SK-N-SH (cell line): ENCODE data around the gene WDR3. TPM values are rescaled to one million over a fixed set of nuclear protein-coding genes. Genes with fewer than 3 reads are reported as not detected.

Experiments used
- CTCF ChIA-PET: fragments of 300-600, 350-600 bp; formaldehyde crosslinking; extraction: SDS; loops from one replicate; lab custom pipeline; 2021; lab: Yijun Ruan, JAX
- POLR2A ChIA-PET: fragments of 350-600 bp; sonication (Branson Sonifier 250); formaldehyde crosslinking; extraction: SDS; loops from one replicate; lab custom pipeline; 2020; ENCODE audit warnings: antibody characterized with exemption, inconsistent platforms; lab: Yijun Ruan, JAX
- DNase-seq: peaks from one replicate; pipeline ENCODE4 v3.0.0; 2012
- H2AFZ ChIP-seq: fragments of 200-600 bp; sonication (generic); 2 replicates; pipeline ENCODE4 v1.8.1; 2016; ENCODE audit warnings: antibody characterized with exemption, mild to moderate bottlenecking, low read depth
- H3F3A ChIP-seq: fragments of 200-600 bp; sonication (generic); replicated peaks from 2 replicates; pipeline ENCODE3; 2016; ENCODE audit warnings: antibody characterized with exemption, mild to moderate bottlenecking; ENCODE audit not compliant: insufficient read depth
- H3K27ac ChIP-seq, 2 experiments: fragments of 200-500 bp in 1 of 2; fragments of 200-600 bp in 1 of 2; sonication (Bioruptor generic) in 1 of 2; sonication (generic), shearing (Covaris generic) in 1 of 2; 2 replicates each; pipeline versions ENCODE4 v1.5.1 to v1.6.1; 2014 to 2016; ENCODE audit warnings: low read depth in 2 of 2, inconsistent platforms in 1 of 2, low read length in 1 of 2, mild to moderate bottlenecking in 1 of 2, mixed read lengths in 1 of 2
- H3K27me3 ChIP-seq: fragments of 200-600 bp; sonication (generic), shearing (Covaris generic); 2 replicates; pipeline ENCODE4 v1.6.1; 2016; ENCODE audit warnings: mixed run types; ENCODE audit not compliant: insufficient read depth
- H3K36me3 ChIP-seq, 2 experiments: fragments of 200-500 bp in 1 of 2; fragments of 200-600 bp in 1 of 2; sonication (Bioruptor generic) in 1 of 2; sonication (generic) in 1 of 2; replicated peaks in 1 of 2; 2 replicates each; pipeline versions ENCODE3 to v1.5.1; 2014 to 2016; ENCODE audit warnings: low read length in 1 of 2, mild to moderate bottlenecking in 1 of 2; ENCODE audit not compliant: insufficient read depth in 2 of 2, control insufficient read depth in 1 of 2
- H3K4me1 ChIP-seq, 2 experiments: fragments of 200-500 bp in 1 of 2; fragments of 200-600 bp in 1 of 2; sonication (Bioruptor generic) in 1 of 2; sonication (generic), shearing (Covaris generic) in 1 of 2; 2 replicates each; pipeline versions ENCODE4 v1.5.1 to v1.6.1; 2014 to 2016; ENCODE audit warnings: low read depth in 1 of 2, low read length in 1 of 2, mixed run types in 1 of 2; ENCODE audit not compliant: insufficient read depth in 2 of 2, control insufficient read depth in 1 of 2
- H3K4me2 ChIP-seq: fragments of 200-600 bp; sonication (generic), shearing (Covaris generic); 2 replicates; pipeline ENCODE4 v1.6.1; 2017; ENCODE audit warnings: mixed run types
- H3K4me3 ChIP-seq, 2 experiments: fragments of 200-500 bp in 1 of 2; fragments of 200-600 bp in 1 of 2; sonication (Bioruptor generic) in 1 of 2; sonication (generic), shearing (Covaris generic) in 1 of 2; 2 replicates each; pipeline versions ENCODE4 v1.5.1 to v1.8.1; 2014 to 2016; ENCODE audit warnings: low read depth in 2 of 2, inconsistent platforms in 1 of 2, low read length in 1 of 2, mild to moderate bottlenecking in 1 of 2, mixed read lengths in 1 of 2, moderate library complexity in 1 of 2
- H3K79me2 ChIP-seq: fragments of 200-600 bp; sonication (generic); 2 replicates; pipeline ENCODE4 v1.8.1; 2017; ENCODE audit warnings: mild to moderate bottlenecking; ENCODE audit not compliant: insufficient read depth
- H3K9ac ChIP-seq: fragments of 200-600 bp; sonication (generic); 2 replicates; pipeline ENCODE4 v1.6.1; 2017; ENCODE audit warnings: mixed run types
- H3K9me2 ChIP-seq: fragments of 200-600 bp; sonication (generic); 2 replicates; pipeline ENCODE4 v1.6.1; 2017; ENCODE audit warnings: mixed run types
- H3K9me3 ChIP-seq: fragments of 200-600 bp; sonication (generic); 2 replicates; pipeline ENCODE4 v1.6.1; 2017; ENCODE audit warnings: mixed run types, mild to moderate bottlenecking, moderate library complexity
- H4K20me1 ChIP-seq: fragments of 200-600 bp; sonication (generic); 2 replicates; pipeline ENCODE4 v1.6.1; 2017; ENCODE audit warnings: mild to moderate bottlenecking, mixed run types; ENCODE audit not compliant: insufficient read depth
- CHD2 ChIP-seq: fragments of 150-350 bp; IDR thresholded peaks from 2 replicates; pipeline ENCODE4 v1.6.1; 2018; ENCODE audit warnings: low read length; ENCODE audit not compliant: partially characterized antibody
- EP300 ChIP-seq, 2 experiments: IDR thresholded peaks; 2 replicates each; pipeline versions ENCODE4 v1.4.0 to v1.6.1; 2012; ENCODE audit warnings: borderline replicate concordance in 1 of 2, low read depth in 1 of 2, low read length in 1 of 2
- EZH2phosphoT487 ChIP-seq: fragments of 200-600 bp; sonication (generic); IDR thresholded peaks from 2 replicates; pipeline ENCODE4 v1.6.1; 2017; ENCODE audit warnings: low read depth, mixed run types, mild to moderate bottlenecking, antibody characterized with exemption, moderate library complexity, borderline replicate concordance
- FOXJ3 ChIP-seq: sonication (generic); formaldehyde crosslinking; IDR thresholded peaks from 2 replicates; pipeline ENCODE4 v1.5.1; 2020; ENCODE audit warnings: mild to moderate bottlenecking, missing genetic modification reagents
- FOXM1 ChIP-seq: IDR thresholded peaks from 2 replicates; pipeline ENCODE4 v1.4.0; 2012; ENCODE audit warnings: low read depth, mild to moderate bottlenecking
- JUND ChIP-seq: IDR thresholded peaks from 2 replicates; pipeline ENCODE4 v1.4.0; 2012
- MEF2A ChIP-seq: IDR thresholded peaks from 2 replicates; pipeline ENCODE4 v1.4.0; 2012; ENCODE audit warnings: low read depth, borderline replicate concordance
- NRF1 ChIP-seq: IDR thresholded peaks from 2 replicates; pipeline ENCODE4 v1.6.1; 2012; ENCODE audit warnings: low read depth, mild to moderate bottlenecking, low read length
- PBX3 ChIP-seq: IDR thresholded peaks from 2 replicates; pipeline ENCODE4; 2012
- POLR2AphosphoS5 ChIP-seq: IDR thresholded peaks from 2 replicates; pipeline ENCODE4 v1.6.1; 2012; ENCODE audit warnings: low read depth, low read length
- RCOR1 ChIP-seq: fragments of 150-350 bp; IDR thresholded peaks from 2 replicates; pipeline ENCODE4 v1.6.1; 2017; ENCODE audit warnings: antibody characterized with exemption, low read length
- RXRA ChIP-seq: IDR thresholded peaks from 2 replicates; pipeline ENCODE4 v1.4.0; 2012; ENCODE audit warnings: low read depth, mild to moderate bottlenecking, borderline replicate concordance
- SIN3A ChIP-seq: IDR thresholded peaks from 2 replicates; pipeline ENCODE4 v1.6.1; 2012; ENCODE audit warnings: low read depth, mild to moderate bottlenecking, low read length, moderate library complexity, borderline replicate concordance
- TCF12 ChIP-seq: IDR thresholded peaks from 2 replicates; pipeline ENCODE4 v1.4.0; 2012
- TEAD4 ChIP-seq: IDR thresholded peaks from 2 replicates; pipeline ENCODE4 v1.4.0; 2012; ENCODE audit warnings: mild to moderate bottlenecking, borderline replicate concordance; ENCODE audit not compliant: insufficient read depth
- WGBS: methylation state at CpG from one replicate; pipeline ENCODE4 v1.1.6; 2017; ENCODE audit warnings: low lambda C conversion rate; 5-methylcytosine and 5-hydroxymethylcytosine counted together
- polyA plus RNA-seq, 3 experiments: library from polyadenylated mRNA; depleted of rRNA; stranded (reverse); fragments of >200 nt; gene quantifications; 2 replicates each; pipeline ENCODE4 v1.2.3, GENCODE V29; 2012
- TF ChIP-seq, protein P1 (sequence below): fragments of 150-350 bp; IDR thresholded peaks from 2 replicates; pipeline ENCODE4 v1.6.1; 2016; ENCODE audit warnings: mild to moderate bottlenecking, low read depth, low read length
- TF ChIP-seq, protein P2 (sequence below): fragments of 200-600 bp; sonication (generic); IDR thresholded peaks from 2 replicates; pipeline ENCODE4 v1.6.1; 2017; ENCODE audit warnings: antibody characterized with exemption, mild to moderate bottlenecking, moderate library complexity

WDR3 gene
- polyA plus RNA-seq, 1 of the 3 experiments (the other 2 are of a cell fraction) = 26.9 TPM

GRCh38 chr1:117959364-117959763 is 29.8 kb downstream of the WDR3 start:
- Histone ChIP-seq H3K9me2 (no peaks in the 10 kb centered on the region), H3K4me3 (no peak overlapping the region), H3K4me1 (no peaks in the 10 kb centered on the region), H3K9me3 (no peaks in the 10 kb centered on the region), H3K9ac (no peak overlapping the region), H3K27me3 (no peaks in the 10 kb centered on the region), H4K20me1 (no peaks in the 10 kb centered on the region), H2AFZ (no peak overlapping the region), H3K4me2 (no peak overlapping the region), H3F3A (peaks cover 7% of the 10 kb centered on the region), H3K79me2 (no peaks in the 10 kb centered on the region; the same call in 1 of the 2 replicates), H3K27ac (no peak overlapping the region; a peak in 1 of 4 replicates), H3K36me3 (peaks cover 81 to 89% of the 10 kb centered on the region in 2 experiments)
- CTCF ChIA-PET = no interaction called here
- whole genome bisulfite sequencing = 66% methylated on average over 3 of the region's 3 CpGs
- TF ChIP-seq EZH2phosphoT487 = no peak
- TF ChIP-seq, protein P1, sequence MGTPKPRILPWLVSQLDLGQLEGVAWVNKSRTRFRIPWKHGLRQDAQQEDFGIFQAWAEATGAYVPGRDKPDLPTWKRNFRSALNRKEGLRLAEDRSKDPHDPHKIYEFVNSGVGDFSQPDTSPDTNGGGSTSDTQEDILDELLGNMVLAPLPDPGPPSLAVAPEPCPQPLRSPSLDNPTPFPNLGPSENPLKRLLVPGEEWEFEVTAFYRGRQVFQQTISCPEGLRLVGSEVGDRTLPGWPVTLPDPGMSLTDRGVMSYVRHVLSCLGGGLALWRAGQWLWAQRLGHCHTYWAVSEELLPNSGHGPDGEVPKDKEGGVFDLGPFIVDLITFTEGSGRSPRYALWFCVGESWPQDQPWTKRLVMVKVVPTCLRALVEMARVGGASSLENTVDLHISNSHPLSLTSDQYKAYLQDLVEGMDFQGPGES = no peak
- no peak for TF ChIP-seq EP300 (IDR thresholded peaks at IDR 0.05; ENCODE audit: borderline replicate concordance in 1 of 2, low read depth in 1 of 2, low read length in 1 of 2)
- TF ChIP-seq NRF1 = no peak
- no peak for TF ChIP-seq FOXM1
- no peak for TF ChIP-seq MEF2A
- TF ChIP-seq TEAD4 = no peak
- no peak for TF ChIP-seq JUND
- TF ChIP-seq TCF12 = no peak
- POLR2A ChIA-PET = no interaction called here
- DNase-seq = no peak

- Histone ChIP-seq H4K20me1 (no peaks in the 10 kb centered on the region), H3K27ac (no peak overlapping the region), H3K27me3 (no peaks in the 10 kb centered on the region), H3K4me1 (peaks cover 0 to 2% of the 10 kb centered on the region in 2 experiments; a peak in 2 of 4 replicates), H3K9me2 (no peaks in the 10 kb centered on the region), H3K79me2 (no peaks in the 10 kb centered on the region; the same call in 1 of the 2 replicates), H3K4me2 (no peak overlapping the region), H3K36me3 (peaks cover 35 to 51% of the 10 kb centered on the region in 2 experiments), H3K9ac (no peak overlapping the region), H3F3A (peaks cover 5% of the 10 kb centered on the region), H2AFZ (no peak overlapping the region), H3K4me3 (no peak overlapping the region), H3K9me3 (no peaks in the 10 kb centered on the region)
- DNase-seq = no peak
- POLR2A ChIA-PET = no interaction called here
- TF ChIP-seq SIN3A (no peak), RCOR1 (no peak), EP300 (IDR thresholded peaks at IDR 0.05; ENCODE audit: borderline replicate concordance in 1 of 2, low read depth in 1 of 2, low read length in 1 of 2) (no peak), POLR2AphosphoS5 (no peak), FOXJ3 (CRISPR knock-in tag) (no peak), PBX3 (no peak), TEAD4 (no peak), RXRA (no peak), CHD2 (no peak), EZH2phosphoT487 (no peak)
- TF ChIP-seq, protein P2, sequence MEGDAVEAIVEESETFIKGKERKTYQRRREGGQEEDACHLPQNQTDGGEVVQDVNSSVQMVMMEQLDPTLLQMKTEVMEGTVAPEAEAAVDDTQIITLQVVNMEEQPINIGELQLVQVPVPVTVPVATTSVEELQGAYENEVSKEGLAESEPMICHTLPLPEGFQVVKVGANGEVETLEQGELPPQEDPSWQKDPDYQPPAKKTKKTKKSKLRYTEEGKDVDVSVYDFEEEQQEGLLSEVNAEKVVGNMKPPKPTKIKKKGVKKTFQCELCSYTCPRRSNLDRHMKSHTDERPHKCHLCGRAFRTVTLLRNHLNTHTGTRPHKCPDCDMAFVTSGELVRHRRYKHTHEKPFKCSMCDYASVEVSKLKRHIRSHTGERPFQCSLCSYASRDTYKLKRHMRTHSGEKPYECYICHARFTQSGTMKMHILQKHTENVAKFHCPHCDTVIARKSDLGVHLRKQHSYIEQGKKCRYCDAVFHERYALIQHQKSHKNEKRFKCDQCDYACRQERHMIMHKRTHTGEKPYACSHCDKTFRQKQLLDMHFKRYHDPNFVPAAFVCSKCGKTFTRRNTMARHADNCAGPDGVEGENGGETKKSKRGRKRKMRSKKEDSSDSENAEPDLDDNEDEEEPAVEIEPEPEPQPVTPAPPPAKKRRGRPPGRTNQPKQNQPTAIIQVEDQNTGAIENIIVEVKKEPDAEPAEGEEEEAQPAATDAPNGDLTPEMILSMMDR = no peak
- TF ChIP-seq, protein P1 = no peak
- CTCF ChIA-PET = no interaction called here
- 91% methylated on average over 3 of the region's 3 CpGs for WGBS
Observed at GRCh38 chr1:117964290-117965038, 34.9 kb downstream of the WDR3 start.
